Adrenal gland (tissue), 12 donors: ENCODE measurements around the gene CPO. TPM values are rescaled to one million over a fixed set of nuclear protein-coding genes. Genes with fewer than 3 reads are reported as not detected.

Experiments used
- DNase-seq, 7 donors: peaks; one replicate each; pipeline ENCODE4 v3.0.0-alpha.2; 2019 to 2020
- H3K27ac ChIP-seq, 5 donors: fragments of 200-600 bp; sonication (generic) in 4 of 5; 1 replicate in 3 of 5; 2 replicates in 2 of 5; pipeline versions ENCODE4 v1.5.1 to v1.8.0; 2016 to 2020; ENCODE audit warnings: mild to moderate bottlenecking in 1 of 5
- H3K27me3 ChIP-seq: fragments of 200-600 bp; 2 replicates; pipeline ENCODE4 v1.8.0; 2021
- H3K36me3 ChIP-seq, 2 donors: fragments of 200-600 bp; replicated peaks in 1 of 2; 1 replicate in 1 of 2; 2 replicates in 1 of 2; pipeline versions ENCODE4 v1.5.1 to v1.8.0; 2018 to 2022
- H3K4me1 ChIP-seq, 2 donors: fragments of 200-600 bp; replicated peaks in 1 of 2; 1 replicate in 1 of 2; 2 replicates in 1 of 2; pipeline versions ENCODE4 v1.5.1 to v1.8.0; 2018 to 2021
- H3K4me3 ChIP-seq, 4 donors: fragments of 200-600 bp; sonication (generic) in 3 of 4; one replicate each; pipeline ENCODE4 v1.5.1; 2016 to 2018
- H3K9me3 ChIP-seq, 3 donors: fragments of 200-600 bp; sonication (generic) in 1 of 3; replicated peaks in 1 of 3; 1 replicate in 2 of 3; 2 replicates in 1 of 3; pipeline versions ENCODE4 v1.5.1 to v1.8.0; 2016 to 2021
- POLR2A ChIP-seq, 2 donors: fragments of 450-650 bp; IDR thresholded peaks; one replicate each; pipeline ENCODE4 v1.6.1; 2017; ENCODE audit warnings: antibody characterized with exemption in 2 of 2, mild to moderate bottlenecking in 2 of 2, moderate library complexity in 1 of 2
- WGBS, 4 donors: extraction: QIAGEN DNeasy Blood & Tissue Kit in 2 of 4; methylation state at CpG; one replicate each; pipeline versions ENCODE4 v1.1.5 to v1.1.7; 2013 to 2017; 5-methylcytosine and 5-hydroxymethylcytosine counted together
- intact Hi-C, 2 donors: fragments of 100-400 bp; cut with DNase I; formaldehyde crosslinking; loops; one replicate each; pipeline versions ENCODE4 v1.14.1 to v1.15.0; 2022 to 2023
- polyA plus RNA-seq, 3 donors: library from polyadenylated mRNA; stranded (reverse); fragments of 200-250 nt in 2 of 3; fragments of 350-450 nt in 1 of 3; fragmentation: Illumina TruSeq in 1 of 3; extraction: RNeasy Lipid Tissue Mini Kit (QIAGEN cat#74804) in 1 of 3; gene quantifications; one replicate each; pipeline ENCODE4 v1.2.3, GENCODE V29; 2013 to 2014
- total RNA-seq, 9 donors: library from RNA; depleted of rRNA in 4 of 9; stranded (reverse); fragments of >200 nt in 4 of 9; fragments of 120-200 nt in 1 of 9; fragmentation: NEBNext Ultra II Directional in 1 of 9; extraction: Animal tissue kit (Norgen Biotek cat#: 25700) in 1 of 9; gene quantifications; one replicate each; pipeline versions ENCODE4 v1.1.0 to v1.2.4, GENCODE V29; 2013 to 2023
- TF ChIP-seq, protein P1 (sequence below), 6 experiments: fragments of 450-650 bp in 4 of 6; fragments of 200-600 bp in 2 of 6; sonication (generic) in 1 of 6; IDR thresholded peaks; 1 replicate in 5 of 6; 2 replicates in 1 of 6; pipeline versions ENCODE4 v1.5.1 to v1.8.0; 2016 to 2021; ENCODE audit warnings: antibody characterized with exemption in 6 of 6, mild to moderate bottlenecking in 2 of 6, moderate library complexity in 1 of 6
- donor health status: healthy with polysubstance abuse.
- donor health status: Bipolar disorder and iron deficiency.
- donor health status: DM: yes; HTN: yes; CAD: no.
- donor health status: DM: no; HTN: no; CAD: no.
- donor health status: DM: no; HTN: no; CAD: no.
- donor health status: DM: yes; HTN: yes; CAD: no.

Gene CPO
- total and polyA plus RNA-seq, 12 donors: 0.24 to 13.5 (median 0.57) TPM; not detected in 1

GRCh38 chr2:206962966-206963365 is 23.6 kb downstream of the CPO start:
- no peak overlapping the region for H3K27ac ChIP-seq
- intact Hi-C loops: no loop called here
- no peak overlapping the region for H3K4me3 ChIP-seq
- H3K27me3 ChIP-seq: no peaks in the 10 kb centered on the region
- no peaks in the 10 kb centered on the region for H3K4me1 ChIP-seq
- no peak for TF ChIP-seq POLR2A (IDR thresholded peaks at IDR 0.05)
- TF ChIP-seq, protein P1, sequence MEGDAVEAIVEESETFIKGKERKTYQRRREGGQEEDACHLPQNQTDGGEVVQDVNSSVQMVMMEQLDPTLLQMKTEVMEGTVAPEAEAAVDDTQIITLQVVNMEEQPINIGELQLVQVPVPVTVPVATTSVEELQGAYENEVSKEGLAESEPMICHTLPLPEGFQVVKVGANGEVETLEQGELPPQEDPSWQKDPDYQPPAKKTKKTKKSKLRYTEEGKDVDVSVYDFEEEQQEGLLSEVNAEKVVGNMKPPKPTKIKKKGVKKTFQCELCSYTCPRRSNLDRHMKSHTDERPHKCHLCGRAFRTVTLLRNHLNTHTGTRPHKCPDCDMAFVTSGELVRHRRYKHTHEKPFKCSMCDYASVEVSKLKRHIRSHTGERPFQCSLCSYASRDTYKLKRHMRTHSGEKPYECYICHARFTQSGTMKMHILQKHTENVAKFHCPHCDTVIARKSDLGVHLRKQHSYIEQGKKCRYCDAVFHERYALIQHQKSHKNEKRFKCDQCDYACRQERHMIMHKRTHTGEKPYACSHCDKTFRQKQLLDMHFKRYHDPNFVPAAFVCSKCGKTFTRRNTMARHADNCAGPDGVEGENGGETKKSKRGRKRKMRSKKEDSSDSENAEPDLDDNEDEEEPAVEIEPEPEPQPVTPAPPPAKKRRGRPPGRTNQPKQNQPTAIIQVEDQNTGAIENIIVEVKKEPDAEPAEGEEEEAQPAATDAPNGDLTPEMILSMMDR (IDR thresholded peaks at IDR 0.05): no peak
- no peak for DNase-seq
- no peaks in the 10 kb centered on the region for H3K36me3 ChIP-seq
- H3K9me3 ChIP-seq: no peaks in the 10 kb centered on the region
- WGBS, 4 donors: 63 to 78% (median 73%) methylated on average over 4 of the region's 4 CpGs

- 67 to 76% (median 70%) methylated on average over 7 of the region's 7 CpGs for WGBS, 4 donors
- Histone ChIP-seq H3K4me3 (no peak overlapping the region), H3K27me3 (no peaks in the 10 kb centered on the region), H3K36me3 (no peaks in the 10 kb centered on the region), H3K27ac (no peak overlapping the region), H3K9me3 (no peaks in the 10 kb centered on the region), H3K4me1 (no peaks in the 10 kb centered on the region)
- DNase-seq: no peak
- no peak for TF ChIP-seq POLR2A (IDR thresholded peaks at IDR 0.05)
- TF ChIP-seq, protein P1 (IDR thresholded peaks at IDR 0.05): no peak
- intact Hi-C loops: no loop called here
These were observed 29.1 kb downstream of the CPO start for GRCh38 chr2:206968134-206969086.

DNA sequence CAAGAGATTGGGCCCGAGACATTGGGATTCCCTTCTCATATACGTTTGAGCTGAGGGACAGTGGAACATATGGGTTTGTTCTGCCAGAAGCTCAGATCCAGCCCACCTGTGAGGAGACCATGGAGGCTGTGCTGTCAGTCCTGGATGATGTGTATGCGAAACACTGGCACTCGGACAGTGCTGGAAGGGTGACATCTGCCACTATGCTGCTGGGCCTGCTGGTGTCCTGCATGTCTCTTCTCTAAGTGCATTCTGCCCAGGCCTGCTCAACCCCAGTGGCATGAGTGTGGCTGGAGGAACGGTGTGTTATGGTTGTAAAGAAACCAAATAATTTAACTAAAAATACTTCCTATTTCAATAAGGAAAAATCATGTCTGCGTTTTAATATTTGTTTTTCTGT is 29.9 kb downstream of the CPO start:
- no peaks in the 10 kb centered on the region for H3K27me3 ChIP-seq
- no peaks in the 10 kb centered on the region for H3K9me3 ChIP-seq
- H3K4me1 ChIP-seq: no peaks in the 10 kb centered on the region
- no peak for DNase-seq
- intact Hi-C loops: no loop called here
- H3K36me3 ChIP-seq: no peaks in the 10 kb centered on the region
- 89 to 98% (median 94%) methylated on average over 6 of the region's 6 CpGs for WGBS, 4 donors
- H3K4me3 ChIP-seq: no peak overlapping the region
- H3K27ac ChIP-seq: no peak overlapping the region
- TF ChIP-seq, protein P1 (IDR thresholded peaks at IDR 0.05): no peak
- TF ChIP-seq POLR2A (IDR thresholded peaks at IDR 0.05): no peak

DNA sequence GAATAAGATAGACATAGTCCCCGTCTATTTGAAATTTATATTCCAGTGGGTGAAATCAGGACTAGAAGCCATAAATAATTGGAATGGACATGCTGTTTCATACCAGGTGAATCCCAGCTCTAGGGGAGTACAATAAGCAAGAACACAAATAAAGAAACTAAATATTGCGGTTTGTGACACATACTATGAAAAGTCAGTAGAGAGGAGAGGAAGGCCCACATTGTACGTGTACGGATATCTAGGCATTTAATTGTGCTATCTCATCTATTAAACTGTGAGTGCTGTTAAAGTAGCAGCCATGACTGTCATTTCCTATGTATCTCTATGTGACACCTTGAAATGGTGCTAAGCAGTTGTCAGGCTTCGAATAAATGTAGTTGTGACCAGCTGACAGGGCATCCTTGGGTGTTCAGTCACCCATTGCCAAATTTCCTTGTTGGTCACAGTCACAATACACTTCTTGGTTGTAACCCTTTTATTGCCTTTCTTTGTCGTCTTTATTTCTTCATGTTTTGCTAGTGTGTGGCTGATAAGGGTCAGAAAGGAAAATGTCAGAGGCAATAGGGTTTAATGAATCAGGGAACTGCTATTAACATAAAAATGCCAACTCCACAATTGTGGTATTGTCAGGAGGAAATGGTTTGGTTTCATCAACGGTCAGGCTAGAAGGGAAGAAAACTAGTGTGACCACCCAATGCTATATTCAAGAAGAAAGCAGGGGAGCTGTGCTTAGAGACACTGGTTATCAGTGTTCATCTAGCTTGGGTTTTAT is 31.5 kb downstream of the CPO start:
- DNase-seq: no peak
- 77 to 81% (median 79%) methylated on average over 7 of the region's 7 CpGs for WGBS, 4 donors
- no peak overlapping the region for H3K4me3 ChIP-seq
- no peaks in the 10 kb centered on the region for H3K9me3 ChIP-seq
- H3K27ac ChIP-seq: no peak overlapping the region
- no peaks in the 10 kb centered on the region for H3K36me3 ChIP-seq
- TF ChIP-seq POLR2A (IDR thresholded peaks at IDR 0.05): no peak
- TF ChIP-seq, protein P1 (IDR thresholded peaks at IDR 0.05): no peak
- intact Hi-C loops: no loop called here
- no peaks in the 10 kb centered on the region for H3K27me3 ChIP-seq
- no peaks in the 10 kb centered on the region for H3K4me1 ChIP-seq
